Lower leg skin (tissue), 4 donors: Measurements from ENCODE around the gene HOXA13. TPM values are rescaled to one million over a fixed set of nuclear protein-coding genes. Genes with fewer than 3 reads are reported as not detected.

Experiments used
- DNase-seq, 2 donors: peaks; one replicate each; pipeline ENCODE4 v3.0.0-alpha.2; 2019; ENCODE audit warnings: low spot score in 2 of 2
- H3K4me3 ChIP-seq: fragments of 200-600 bp; sonication (generic); 2 replicates; pipeline ENCODE4 v1.5.1; 2017; ENCODE audit warnings: mild to moderate bottlenecking, low read depth; ENCODE audit not compliant: poor library complexity, severe bottlenecking
- CTCF ChIP-seq, 3 donors: fragments of 450-650 bp; IDR thresholded peaks; one replicate each; pipeline ENCODE4 v1.5.1; 2016; ENCODE audit warnings: antibody characterized with exemption in 3 of 3, mild to moderate bottlenecking in 3 of 3, moderate library complexity in 2 of 3
- POLR2A ChIP-seq, 2 donors: fragments of 450-650 bp; IDR thresholded peaks; one replicate each; pipeline ENCODE4 v1.6.1; 2016 to 2017; ENCODE audit warnings: antibody characterized with exemption in 2 of 2, mild to moderate bottlenecking in 1 of 2, moderate library complexity in 1 of 2
- WGBS, 2 donors: methylation state at CpG; one replicate each; pipeline ENCODE4 v1.1.5; 2018; 5-methylcytosine and 5-hydroxymethylcytosine counted together
- intact Hi-C: fragments of 100-400 bp; cut with DNase I; formaldehyde crosslinking; loops from one replicate; pipeline ENCODE4 v1.15.0; 2023; ENCODE audit warnings: low total_unique reads
- total RNA-seq, 4 donors: library from RNA; depleted of rRNA; stranded (reverse); fragments of >200 nt; gene quantifications; one replicate each; pipeline ENCODE4 v1.1.0, GENCODE V29; 2016

Gene HOXA13
- total RNA-seq, 4 donors from 2014 or later: 0.11 to 0.54 (median 0.27) TPM

- DNase-seq: no peak
- no peak overlapping the region for H3K4me3 ChIP-seq
- TF ChIP-seq CTCF (IDR thresholded peaks at IDR 0.05) (no peak), POLR2A (IDR thresholded peaks at IDR 0.05) (no peak)
- intact Hi-C loops: no loop called here
- 32 to 47% methylated on average over 4 of the region's 4 CpGs for WGBS, 2 donors
These were observed 1.7 kb upstream of the HOXA13 start for GRCh38 chr7:27201580-27202017.

GRCh38 chr7:27200761-27201579 lies 1.1 kb upstream of the HOXA13 start:
- peak in 1 of 2 donors; percentile 80 for DNase-seq
- TF ChIP-seq POLR2A (IDR thresholded peaks at IDR 0.05) (no peak), CTCF (IDR thresholded peaks at IDR 0.05) (no peak)
- no peak overlapping the region for H3K4me3 ChIP-seq
- 26 to 42% methylated on average over 14 of the region's 14 CpGs for WGBS, 2 donors
- intact Hi-C loops: no loop called here

- 3% methylated on average over 22 to 52 of the region's 93 CpGs for WGBS, 2 donors
- TF ChIP-seq POLR2A (IDR thresholded peaks at IDR 0.05): no peak
- TF ChIP-seq CTCF (IDR thresholded peaks at IDR 0.05): no peak
- intact Hi-C loops: loop anchor here (10.0 kb wide), 1 partner anchor 826 kb away; no protein-coding TSS in a partner anchor
- H3K4me3 ChIP-seq: peak overlapping the region; percentile 15
- peak in 1 of 2 donors; percentile 87 for DNase-seq
These were observed 755 bp downstream of the HOXA13 start for GRCh38 chr7:27198871-27199801.

- DNase-seq: peak in 1 of 2 donors; percentile 80
- no peak for TF ChIP-seq CTCF (IDR thresholded peaks at IDR 0.05)
- TF ChIP-seq POLR2A (IDR thresholded peaks at IDR 0.05): no peak
- H3K4me3 ChIP-seq: no peak overlapping the region
- 29 to 30% methylated on average over 29 of the region's 29 CpGs for WGBS, 2 donors
- intact Hi-C loops: loop anchor here (10.0 kb wide), 1 partner anchor 827 kb away; no protein-coding TSS in a partner anchor
These were observed 1.6 kb downstream of the HOXA13 start for GRCh38 chr7:27198138-27198841.
